Mucosa of stomach (tissue), 1 donor: ENCODE data around the gene SHANK1.

Experiments
- H3K27me3 ChIP-seq: one replicate; pipeline ENCODE4 v1.7.0; 2013; ENCODE audit warnings: mild to moderate bottlenecking, low read length; ENCODE audit not compliant: control insufficient read depth, insufficient read depth
- H3K36me3 ChIP-seq: one replicate; pipeline ENCODE4 v1.7.0; 2013; ENCODE audit warnings: low read length; ENCODE audit not compliant: control insufficient read depth, insufficient read depth
- H3K4me1 ChIP-seq: one replicate; pipeline ENCODE4 v1.7.0; 2013; ENCODE audit warnings: mild to moderate bottlenecking, low read length; ENCODE audit not compliant: control insufficient read depth, insufficient read depth
- H3K4me3 ChIP-seq: one replicate; pipeline ENCODE4 v1.7.0; 2013; ENCODE audit warnings: low read length
- H3K9ac ChIP-seq: one replicate; pipeline ENCODE4 v1.7.0; 2013; ENCODE audit warnings: mild to moderate bottlenecking, low read length, moderate library complexity
- H3K9me3 ChIP-seq: one replicate; pipeline ENCODE4 v1.7.0; 2013; ENCODE audit warnings: mild to moderate bottlenecking, low read length, moderate library complexity; ENCODE audit not compliant: control insufficient read depth
- donor health status: Pancreatic carcinoma.

Gene SHANK1

GRCh38 chr19:50705422-50706019 is 14.1 kb downstream of the SHANK1 start:
- Histone ChIP-seq H3K4me3 (no peak overlapping the region), H3K9me3 (no peaks in the 10 kb centered on the region), H3K36me3 (no peaks in the 10 kb centered on the region), H3K27me3 (peaks cover 18% of the 10 kb centered on the region), H3K9ac (no peak overlapping the region), H3K4me1 (no peaks in the 10 kb centered on the region)

- H3K4me1 ChIP-seq, result no peaks in the 10 kb centered on the region
- no peak overlapping the region for H3K4me3 ChIP-seq
- H3K9ac ChIP-seq, result no peak overlapping the region
- H3K27me3 ChIP-seq, result peaks cover 18% of the 10 kb centered on the region
- H3K9me3 ChIP-seq, result no peaks in the 10 kb centered on the region
- no peaks in the 10 kb centered on the region for H3K36me3 ChIP-seq
Observed at GRCh38 chr19:50703915-50704796, 15.4 kb downstream of the SHANK1 start.

- Histone ChIP-seq H3K9me3 (no peaks in the 10 kb centered on the region), H3K27me3 (peaks cover 18% of the 10 kb centered on the region), H3K36me3 (no peaks in the 10 kb centered on the region), H3K4me1 (no peaks in the 10 kb centered on the region), H3K9ac (no peak overlapping the region), H3K4me3 (no peak overlapping the region)
Observed at GRCh38 chr19:50702871-50703829, 16.5 kb downstream of the SHANK1 start.

- Histone ChIP-seq H3K27me3 (peaks cover 18% of the 10 kb centered on the region), H3K4me3 (no peak overlapping the region)
Observed at GRCh38 chr19:50702158-50702870, 17.3 kb downstream of the SHANK1 start.

GRCh38 chr19:50701367-50701985 is 18.1 kb downstream of the SHANK1 start:
- Histone ChIP-seq H3K9ac (no peak overlapping the region), H3K36me3 (no peaks in the 10 kb centered on the region)

More at GRCh38 chr19:50702158-50702870, 17.3 kb downstream of the SHANK1 start:
- no peaks in the 10 kb centered on the region for H3K36me3 ChIP-seq
- H3K4me1 ChIP-seq, result no peaks in the 10 kb centered on the region
- H3K9me3 ChIP-seq, result no peaks in the 10 kb centered on the region
- no peak overlapping the region for H3K9ac ChIP-seq

DNA sequence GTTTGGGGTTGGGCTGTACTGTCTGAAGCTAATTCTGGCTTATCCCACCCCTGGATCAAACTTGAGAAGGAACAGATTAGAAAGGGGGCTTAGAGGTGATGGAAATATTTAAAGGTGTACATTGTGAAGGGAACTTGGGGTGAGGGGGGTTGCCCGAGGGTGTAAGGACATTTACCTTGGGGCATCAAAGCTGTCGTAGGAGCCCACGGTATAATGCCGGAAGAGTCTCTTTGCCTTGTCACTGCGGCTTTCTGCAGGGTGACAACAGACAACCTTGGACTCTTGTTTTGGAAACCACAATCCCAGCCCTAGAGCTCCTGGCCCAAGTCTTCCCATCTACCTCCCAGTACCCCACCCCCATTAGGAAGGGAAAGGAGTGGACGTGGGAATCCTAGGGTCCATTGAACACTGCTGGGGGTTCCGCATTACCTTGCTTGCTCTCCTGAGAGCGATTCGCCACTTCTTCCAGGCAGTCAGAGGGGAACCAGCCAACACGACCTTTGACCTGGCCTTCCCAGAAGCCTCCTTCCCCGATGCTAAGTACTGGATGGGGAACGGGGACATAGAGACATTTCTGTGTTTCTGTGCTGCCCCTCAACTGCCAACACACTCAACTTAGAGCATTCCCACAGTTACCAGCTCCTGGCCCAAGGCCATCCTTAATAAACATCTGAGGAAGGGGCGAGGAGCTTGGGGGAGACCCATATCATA is 22.0 kb downstream of the SHANK1 start:
- no peak overlapping the region for H3K9ac ChIP-seq
- no peak overlapping the region for H3K4me3 ChIP-seq
- H3K4me1 ChIP-seq, result no peaks in the 10 kb centered on the region
- H3K36me3 ChIP-seq, result no peaks in the 10 kb centered on the region
- H3K9me3 ChIP-seq, result no peaks in the 10 kb centered on the region
- peaks cover 33% of the 10 kb centered on the region for H3K27me3 ChIP-seq

More at GRCh38 chr19:50701367-50701985, 18.1 kb downstream of the SHANK1 start:
- no peaks in the 10 kb centered on the region for H3K9me3 ChIP-seq
- peaks cover 18% of the 10 kb centered on the region for H3K27me3 ChIP-seq
- no peaks in the 10 kb centered on the region for H3K4me1 ChIP-seq
- H3K4me3 ChIP-seq, result no peak overlapping the region

DNA sequence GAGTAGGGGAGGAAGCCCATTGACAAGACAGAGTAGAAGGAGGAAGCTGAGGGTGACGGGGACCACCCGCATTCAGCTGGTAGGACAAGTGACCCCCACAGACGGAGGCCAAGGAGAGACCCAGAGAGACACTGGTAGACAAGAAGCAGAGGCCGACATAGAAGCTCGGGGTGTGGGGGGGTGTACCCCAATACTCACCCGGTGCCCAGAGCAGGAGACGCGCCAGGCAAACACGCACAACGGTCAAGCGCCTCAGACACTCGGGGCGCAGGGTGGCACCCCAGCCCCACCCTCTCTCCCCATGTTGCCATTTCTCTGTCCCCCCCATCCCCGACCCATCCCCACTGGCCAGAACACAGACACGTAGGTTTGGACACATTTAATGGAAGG is 23.5 kb downstream of the SHANK1 start:
- H3K4me3 ChIP-seq, result no peak overlapping the region

DNA sequence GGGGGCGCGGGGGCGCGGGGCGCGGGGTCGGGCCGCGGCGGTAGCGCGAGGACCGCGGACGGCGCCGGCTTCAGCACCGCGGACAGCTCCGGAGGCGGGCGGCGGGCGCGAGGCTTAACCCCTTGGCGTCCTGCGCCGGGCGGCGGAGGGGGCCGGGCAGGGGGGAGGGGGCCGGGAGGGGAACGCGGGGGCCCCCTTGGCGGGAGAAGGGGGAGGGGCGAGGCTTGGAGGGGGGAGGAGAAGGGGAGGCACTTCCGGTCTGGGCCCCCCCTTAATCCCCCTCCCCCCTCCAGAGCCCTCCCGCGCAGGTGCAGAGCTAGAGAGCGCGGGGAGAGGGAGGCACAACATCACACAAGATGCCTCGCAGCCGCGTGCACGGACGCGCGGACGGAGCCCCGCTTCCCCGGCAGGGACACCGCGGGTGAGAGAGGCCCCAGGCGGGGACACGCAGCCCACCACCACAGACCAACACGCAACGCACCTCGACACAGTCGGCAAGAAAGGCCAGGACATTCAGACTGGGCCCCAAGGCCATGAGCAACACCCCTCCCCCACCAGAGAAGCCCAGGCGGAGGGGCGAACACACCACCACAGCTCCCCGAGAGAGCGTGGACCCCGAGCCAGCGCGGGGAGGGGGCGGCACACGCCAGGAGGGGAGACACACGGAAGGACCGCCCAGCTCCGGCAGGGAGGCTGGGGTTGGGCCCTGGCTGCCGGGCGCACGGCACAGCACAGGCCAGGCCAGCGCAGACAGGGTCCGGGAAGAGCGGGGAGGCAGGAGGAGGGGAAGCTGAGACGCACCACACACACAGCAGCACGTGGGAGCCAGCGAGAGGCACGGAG is 24.1 kb downstream of the SHANK1 start:
- H3K4me3 ChIP-seq, result no peak overlapping the region
- H3K9ac ChIP-seq, result no peak overlapping the region
- peaks cover 32% of the 10 kb centered on the region for H3K27me3 ChIP-seq
- H3K36me3 ChIP-seq, result no peaks in the 10 kb centered on the region
- no peaks in the 10 kb centered on the region for H3K9me3 ChIP-seq
- H3K4me1 ChIP-seq, result no peaks in the 10 kb centered on the region

More for the DNA sequence above, 23.5 kb downstream of the SHANK1 start:
- Histone ChIP-seq H3K27me3 (peaks cover 32% of the 10 kb centered on the region), H3K9ac (no peak overlapping the region), H3K9me3 (no peaks in the 10 kb centered on the region), H3K4me1 (no peaks in the 10 kb centered on the region), H3K36me3 (no peaks in the 10 kb centered on the region)

GRCh38 chr19:50694815-50695145 is 24.8 kb downstream of the SHANK1 start:
- Histone ChIP-seq H3K36me3 (no peaks in the 10 kb centered on the region), H3K27me3 (peaks cover 32% of the 10 kb centered on the region), H3K9me3 (no peaks in the 10 kb centered on the region), H3K4me1 (no peaks in the 10 kb centered on the region), H3K9ac (no peak overlapping the region), H3K4me3 (no peak overlapping the region)
